GM12878 (cell line): Measurements from ENCODE around the gene MDN1. TPM values are rescaled to one million over a fixed set of nuclear protein-coding genes. Genes with fewer than 3 reads are reported as not detected.

Experiments
- ATAC-seq: fragments of 200-7000 bp; cut with Tn5 transposase; 3 replicates; pipeline ENCODE4 v1.9.1; 2020; ENCODE audit warnings: mild to moderate bottlenecking, moderate library complexity
- BruUV-seq: library from RNA; stranded (reverse); fragments of 400-500 nt; replicated peaks from 2 replicates; lab custom pipeline; 2021; lab: Mats Ljungman, UMichigan
- CTCF ChIA-PET: fragments of 300-600 bp; sonication (Branson Sonifier 250); formaldehyde crosslinking; extraction: SDS; loops from one replicate; lab custom pipeline; 2021; ENCODE audit warnings: inconsistent platforms; lab: Yijun Ruan, JAX
- POLR2A ChIA-PET: fragments of 350-600 bp; formaldehyde crosslinking; extraction: SDS; loops from one replicate; lab custom pipeline; 2021; ENCODE audit warnings: inconsistent platforms; lab: Charles Lee
- RAD21 ChIA-PET: fragments of 300-600 bp; sonication (Branson Sonifier 250); formaldehyde crosslinking; loops from one replicate; lab custom pipeline; 2023; ENCODE audit warnings: antibody characterized with exemption; ENCODE audit not compliant: unreplicated experiment; lab: Charles Lee
- SMC1A ChIA-PET: fragments of 300-600 bp; sonication (Branson Sonifier 250); formaldehyde crosslinking; loops from one replicate; lab custom pipeline; 2023; ENCODE audit not compliant: unreplicated experiment, uncharacterized antibody; lab: Charles Lee
- DNase-seq: peaks from one replicate; pipeline ENCODE4 v3.0.0-alpha.2; 2011; ENCODE audit warnings: low read depth, low spot score
- FAIRE-seq: peaks from 3 replicates; lab custom pipeline; 2011; peaks lifted over from hg19 to GRCh38; lab: Jason Lieb, UNC
- H2AFZ ChIP-seq: 2 replicates; pipeline ENCODE4 v1.6.0; 2011; ENCODE audit warnings: low read depth, low read length, control low read depth; ENCODE audit not compliant: control insufficient read depth
- H3K27ac ChIP-seq: 2 replicates; pipeline ENCODE4 v1.5.1; 2011; ENCODE audit warnings: control low read depth; ENCODE audit not compliant: control insufficient read depth, insufficient read depth
- H3K27me3 ChIP-seq, 2 experiments: replicated peaks in 1 of 2; 2 replicates each; pipeline versions ENCODE4 v1.6.0 to v1.6.1; 2011; ENCODE audit warnings: low read length in 1 of 2; ENCODE audit not compliant: control insufficient read depth in 2 of 2, insufficient read depth in 2 of 2
- H3K36me3 ChIP-seq, 2 experiments: 2 replicates each; pipeline ENCODE4 v1.5.1; 2011; ENCODE audit warnings: low read length in 1 of 2; ENCODE audit not compliant: control insufficient read depth in 2 of 2, insufficient read depth in 2 of 2
- H3K4me1 ChIP-seq: 2 replicates; pipeline ENCODE4 v1.6.1; 2011; ENCODE audit warnings: mild to moderate bottlenecking, low read length, moderate library complexity, mixed read lengths; ENCODE audit not compliant: control insufficient read depth, insufficient read depth
- H3K4me2 ChIP-seq: 2 replicates; pipeline ENCODE4 v1.6.0; 2011; ENCODE audit warnings: control low read depth; ENCODE audit not compliant: control insufficient read depth, insufficient read depth
- H3K4me3 ChIP-seq: fragments of 200-600 bp; sonication (generic); 2 replicates; pipeline ENCODE4 v1.5.1; 2016
- H3K79me2 ChIP-seq: 2 replicates; pipeline ENCODE4 v1.6.0; 2011; ENCODE audit warnings: low read length; ENCODE audit not compliant: control insufficient read depth, insufficient read depth
- H3K9ac ChIP-seq: 2 replicates; pipeline ENCODE4 v1.8.0; 2011; ENCODE audit warnings: low read length, control low read depth, mixed read lengths; ENCODE audit not compliant: control insufficient read depth, insufficient read depth
- H3K9me3 ChIP-seq: replicated peaks from 3 replicates; pipeline ENCODE4 v1.5.1; 2011; ENCODE audit warnings: mild to moderate bottlenecking, low read length; ENCODE audit not compliant: control insufficient read depth, insufficient read depth
- H4K20me1 ChIP-seq: 2 replicates; pipeline ENCODE4 v1.6.0; 2011; ENCODE audit not compliant: control insufficient read depth, insufficient read depth
- CBX3 ChIP-seq: fragments of 200-600 bp; sonication (generic); IDR thresholded peaks from 2 replicates; pipeline ENCODE4 v1.6.1; 2016; ENCODE audit warnings: low read depth, borderline replicate concordance
- NKRF ChIP-seq: fragments of 450-650 bp; conservative IDR thresholded peaks from 2 replicates; pipeline ENCODE4 v1.6.1; 2017; ENCODE audit warnings: mild to moderate bottlenecking, moderate library complexity
- PAX5 ChIP-seq: IDR thresholded peaks from 2 replicates; pipeline ENCODE4 v1.6.1; 2011; ENCODE audit warnings: low read depth, low read length, borderline replicate concordance
- TCF12 ChIP-seq: IDR thresholded peaks from 2 replicates; pipeline ENCODE4 v1.6.1; 2011; ENCODE audit warnings: low read depth, mild to moderate bottlenecking, low read length
- TCF3 ChIP-seq: IDR thresholded peaks from 2 replicates; pipeline ENCODE4 v1.6.1; 2012; ENCODE audit warnings: low read depth, mild to moderate bottlenecking, low read length, borderline replicate concordance; ENCODE audit not compliant: insufficient read depth
- TCF7 ChIP-seq: IDR thresholded peaks from 2 replicates; pipeline ENCODE4 v1.6.1; 2014; ENCODE audit warnings: antibody characterized with exemption, borderline replicate concordance
- ZBTB11 ChIP-seq: fragments of 450-650 bp; formaldehyde crosslinking; IDR thresholded peaks from 2 replicates; pipeline ENCODE4 v1.5.0; 2022; ENCODE audit warnings: mild to moderate bottlenecking, missing genetic modification characterization
- WGBS: methylation state at CpG from one replicate; pipeline ENCODE4 v1.1.6; 2016; ENCODE audit warnings: low lambda C conversion rate; ENCODE audit not compliant: insufficient replicate concordance, insufficient coverage; ENCODE audit errors: missing lambda C conversion rate; 5-methylcytosine and 5-hydroxymethylcytosine counted together
- in situ Hi-C: fragments of 300-500 bp; cut with MboI; formaldehyde crosslinking; loops from 9 replicates; pipeline ENCODE4 v1.14.3; 2018; ENCODE audit warnings: mixed read lengths
- intact Hi-C: fragments of 100-400 bp; cut with micrococcal nuclease; formaldehyde crosslinking; loops from one replicate; pipeline ENCODE4 v1.14.2; 2022; ENCODE audit not compliant: unreplicated experiment
- polyA plus RNA-seq, 11 experiments: library from polyadenylated mRNA; depleted of rRNA in 4 of 11; unstranded in 6 of 11; stranded (reverse) in 5 of 11; fragments of >200 nt; fragmentation: Nextera tagmentation in 4 of 11; fragmentation: Illumina TruSeq in 1 of 11; extraction: Ambion mirVana in 4 of 11; extraction: Trizol in 1 of 11; gene quantifications; 1 replicate in 1 of 11; 2 replicates in 10 of 11; pipeline versions ENCODE4 v1.2.1 to v1.2.3, GENCODE V29; 2011 to 2016; ENCODE audit warnings: inconsistent platforms in 2 of 11, missing spikeins in 2 of 11, low read depth in 1 of 11
- total RNA-seq, 4 experiments: library from RNA; depleted of rRNA in 3 of 4; stranded (reverse); fragments of >200 nt in 3 of 4; fragmentation: Illumina TruSeq in 1 of 4; extraction: Trizol in 1 of 4; gene quantifications; 2 replicates each; pipeline versions ENCODE4 v1.2.1 to v1.2.3, GENCODE V29; 2013 to 2021

The MDN1 gene
- total and polyA plus RNA-seq, 10 of the 15 experiments (the other 5 are each of a cell fraction or from before 2014, with no cell fraction given): 14.3 to 50.1 (median 22.1) TPM

GRCh38 chr6:89694428-89694827 lies 125.2 kb downstream of the MDN1 start:
- no peaks in the 10 kb centered on the region for H3K27me3 ChIP-seq
- SMC1A ChIA-PET: no interaction called here
- no peaks in the 10 kb centered on the region for H3K9me3 ChIP-seq
- in situ Hi-C loops (no loop called here), intact Hi-C loops (no loop called here)
- POLR2A ChIA-PET: no interaction called here
- H3K4me2 ChIP-seq: no peak overlapping the region
- no TSS peak for BruUV-seq
- WGBS: 100% methylated on average over 4 of the region's 4 CpGs
- no peaks in the 10 kb centered on the region for H3K4me1 ChIP-seq
- FAIRE-seq (no peak), ATAC-seq (no peak), DNase-seq (no peak)
- H3K9ac ChIP-seq: no peak overlapping the region
- no peak overlapping the region for H3K4me3 ChIP-seq
- no peak for TF ChIP-seq TCF12
- no peak for TF ChIP-seq CBX3
- no peak for TF ChIP-seq PAX5
- no peak for TF ChIP-seq TCF7
- TF ChIP-seq NKRF: no peak
- no peak for TF ChIP-seq ZBTB11 (CRISPR knock-in tag)
- TF ChIP-seq TCF3: no peak
- no peaks in the 10 kb centered on the region for H3K79me2 ChIP-seq
- RAD21 ChIA-PET: no interaction called here
- CTCF ChIA-PET: interaction anchor here (1.0 kb wide), 1 partner anchor 246 kb away, joined by 3 read pairs; no protein-coding TSS in a partner anchor
- no peak overlapping the region for H3K27ac ChIP-seq
- H3K36me3 ChIP-seq: peaks cover 22 to 37% of the 10 kb centered on the region in 2 experiments
- no peak overlapping the region for H2AFZ ChIP-seq
- no peaks in the 10 kb centered on the region for H4K20me1 ChIP-seq
